ENCODE data around the gene WDR48.
"Not testable (repeated sequence)": the region's sequence is repeated elsewhere in the genome, so short reads cannot be mapped to it uniquely, and the experiment has no call there.

The WDR48 gene

DNA sequence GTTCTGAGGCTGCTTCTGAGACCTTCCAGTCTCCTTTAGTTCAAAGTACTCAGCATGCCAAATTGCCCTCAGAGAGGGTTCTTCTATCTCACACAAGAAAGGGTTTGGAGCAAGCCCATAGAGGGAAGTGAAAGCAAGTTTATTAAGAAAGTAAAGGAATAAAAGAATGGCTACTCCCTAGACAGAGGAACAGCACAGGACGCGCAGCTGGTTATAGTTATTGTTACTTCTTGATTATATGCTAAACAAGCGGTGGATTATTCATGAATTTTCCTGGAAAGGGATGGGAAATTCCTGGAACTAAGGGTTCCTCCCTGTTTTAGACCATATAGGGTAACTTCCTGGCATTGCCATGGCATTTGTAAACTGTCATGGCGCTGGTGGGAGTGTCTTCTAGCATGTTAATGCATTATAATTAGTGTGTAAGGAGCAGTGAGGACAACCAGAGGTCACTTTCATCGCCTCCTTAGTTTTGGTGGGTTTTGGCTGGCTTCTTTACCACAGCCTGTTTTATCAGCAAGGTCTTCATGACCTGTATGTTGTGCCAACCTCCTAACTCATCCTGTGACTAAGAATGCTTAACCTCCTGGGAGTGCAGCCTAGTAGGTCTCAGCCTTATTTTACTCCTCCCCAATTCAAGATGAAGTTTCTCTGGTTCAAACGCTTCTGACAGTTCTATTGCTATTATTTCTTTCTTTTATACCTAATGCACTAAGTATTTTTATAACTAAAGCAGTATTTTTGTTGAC, 26.4 kb upstream of the WDR48 start:
- Histone ChIP-seq H3K27me3 (ENCODE audit: control insufficient read depth, insufficient read depth, low read length) (no peaks in the 10 kb centered on the region), H3K36me3 (ENCODE audit: control insufficient read depth, low read depth, low read length) (no peaks in the 10 kb centered on the region), H3K9ac (ENCODE audit: low read length) (no peak overlapping the region), H3K4me1 (ENCODE audit: control insufficient read depth, low read depth, low read length) (no peaks in the 10 kb centered on the region), H3K4me3 (ENCODE audit: low read length) (no peak overlapping the region), H3K27ac (ENCODE audit: low read length) (no peak overlapping the region), H3K9me3 (ENCODE audit: control insufficient read depth, low read depth, low read length) (no peaks in the 10 kb centered on the region)

- Histone ChIP-seq H3K36me3 (ENCODE audit: control insufficient read depth, low read depth, low read length) (no peaks in the 10 kb centered on the region), H3K4me1 (ENCODE audit: control insufficient read depth, low read depth, low read length) (no peaks in the 10 kb centered on the region), H3K4me3 (ENCODE audit: low read length) (no peak overlapping the region), H3K27me3 (ENCODE audit: control insufficient read depth, insufficient read depth, low read length) (no peaks in the 10 kb centered on the region), H3K9me3 (ENCODE audit: control insufficient read depth, low read depth, low read length) (no peaks in the 10 kb centered on the region), H3K27ac (ENCODE audit: low read length) (no peak overlapping the region), H3K9ac (ENCODE audit: low read length) (no peak overlapping the region)
Observed at GRCh38 chr3:39028546-39028945, 23.3 kb upstream of the WDR48 start.

GRCh38 chr3:39029556-39029955, 22.3 kb upstream of the WDR48 start:
- Histone ChIP-seq H3K4me3 (ENCODE audit: low read length) (no peak overlapping the region), H3K9me3 (ENCODE audit: control insufficient read depth, low read depth, low read length) (no peaks in the 10 kb centered on the region), H3K9ac (ENCODE audit: low read length) (no peak overlapping the region), H3K27me3 (ENCODE audit: control insufficient read depth, insufficient read depth, low read length) (no peaks in the 10 kb centered on the region), H3K36me3 (ENCODE audit: control insufficient read depth, low read depth, low read length) (no peaks in the 10 kb centered on the region), H3K4me1 (ENCODE audit: control insufficient read depth, low read depth, low read length) (no peaks in the 10 kb centered on the region), H3K27ac (ENCODE audit: low read length) (no peak overlapping the region)

GRCh38 chr3:39038165-39038564, 13.7 kb upstream of the WDR48 start:
- Histone ChIP-seq H3K9ac (ENCODE audit: low read length) (no peak overlapping the region), H3K27me3 (ENCODE audit: control insufficient read depth, insufficient read depth, low read length) (no peaks in the 10 kb centered on the region), H3K4me3 (ENCODE audit: low read length) (no peak overlapping the region), H3K4me1 (ENCODE audit: control insufficient read depth, low read depth, low read length) (no peaks in the 10 kb centered on the region), H3K36me3 (ENCODE audit: control insufficient read depth, low read depth, low read length) (no peaks in the 10 kb centered on the region), H3K9me3 (ENCODE audit: control insufficient read depth, low read depth, low read length) (no peaks in the 10 kb centered on the region), H3K27ac (ENCODE audit: low read length) (no peak overlapping the region)

- H3K36me3 ChIP-seq (ENCODE audit: control insufficient read depth, low read depth, low read length) = no peaks in the 10 kb centered on the region
- no peaks in the 10 kb centered on the region for H3K9me3 ChIP-seq (ENCODE audit: control insufficient read depth, low read depth, low read length)
- H3K27me3 ChIP-seq (ENCODE audit: control insufficient read depth, insufficient read depth, low read length) = no peaks in the 10 kb centered on the region
- H3K4me3 ChIP-seq (ENCODE audit: low read length) = no peak overlapping the region
- no peak overlapping the region for H3K27ac ChIP-seq (ENCODE audit: low read length)
- peaks cover 7% of the 10 kb centered on the region for H3K4me1 ChIP-seq (ENCODE audit: control insufficient read depth, low read depth, low read length)
- no peak overlapping the region for H3K9ac ChIP-seq (ENCODE audit: low read length)
Observed at GRCh38 chr3:39050029-39050428, 1.8 kb upstream of the WDR48 start.

DNA sequence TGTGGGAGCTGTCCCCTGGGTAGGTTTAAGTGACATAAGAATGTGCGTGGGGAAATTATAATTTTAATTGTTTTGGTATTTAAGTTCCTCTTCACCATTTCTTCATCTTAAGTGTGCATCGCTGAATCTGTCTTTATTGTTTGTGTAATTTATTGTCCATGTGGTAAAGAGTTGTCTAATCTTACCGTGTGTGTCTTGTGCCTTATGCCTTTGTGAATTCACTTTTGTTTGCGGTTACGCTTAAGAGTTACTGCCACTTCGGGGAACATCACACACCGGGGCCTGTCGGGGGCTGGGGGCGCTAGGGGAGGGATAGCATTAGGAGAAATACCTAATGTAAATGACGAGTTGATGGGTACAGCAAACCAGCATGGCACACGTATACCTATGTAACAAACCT, 767 bp downstream of the WDR48 start:
- Histone ChIP-seq H3K4me1 (ENCODE audit: control insufficient read depth, low read depth, low read length) (peaks cover 7% of the 10 kb centered on the region), H3K27me3 (ENCODE audit: control insufficient read depth, insufficient read depth, low read length) (no peaks in the 10 kb centered on the region), H3K9me3 (ENCODE audit: control insufficient read depth, low read depth, low read length) (no peaks in the 10 kb centered on the region), H3K27ac (ENCODE audit: low read length) (peak overlapping the region; percentile 60), H3K36me3 (ENCODE audit: control insufficient read depth, low read depth, low read length) (no peaks in the 10 kb centered on the region), H3K4me3 (ENCODE audit: low read length) (peak overlapping the region; percentile 91), H3K9ac (ENCODE audit: low read length) (peak overlapping the region; percentile 91)

DNA sequence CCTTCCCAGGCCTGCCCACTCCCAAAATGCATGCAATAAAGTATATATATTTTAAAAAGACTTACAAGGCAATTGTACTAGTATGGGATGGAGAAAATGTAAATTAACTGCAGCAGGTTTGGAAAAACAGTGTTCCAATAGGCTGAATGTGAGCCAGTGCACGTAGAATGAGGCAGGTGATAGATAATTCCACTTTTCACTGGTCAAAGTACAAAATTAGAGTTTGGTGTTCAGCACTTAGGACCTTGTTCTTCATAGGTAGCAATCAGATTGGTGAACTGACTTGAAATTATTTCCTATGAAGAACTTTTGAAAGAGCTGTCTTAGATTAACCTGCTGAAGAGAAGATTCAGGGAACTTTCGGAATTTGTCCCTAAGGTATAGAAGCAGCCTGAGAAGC, 1.9 kb downstream of the WDR48 start:
- no peaks in the 10 kb centered on the region for H3K27me3 ChIP-seq (ENCODE audit: control insufficient read depth, insufficient read depth, low read length)
- no peak overlapping the region for H3K27ac ChIP-seq (ENCODE audit: low read length)
- no peaks in the 10 kb centered on the region for H3K9me3 ChIP-seq (ENCODE audit: control insufficient read depth, low read depth, low read length)
- H3K4me1 ChIP-seq (ENCODE audit: control insufficient read depth, low read depth, low read length) = peaks cover 7% of the 10 kb centered on the region
- no peak overlapping the region for H3K4me3 ChIP-seq (ENCODE audit: low read length)
- H3K36me3 ChIP-seq (ENCODE audit: control insufficient read depth, low read depth, low read length) = no peaks in the 10 kb centered on the region
- H3K9ac ChIP-seq (ENCODE audit: low read length) = no peak overlapping the region

- no peaks in the 10 kb centered on the region for H3K9me3 ChIP-seq (ENCODE audit: control insufficient read depth, low read depth, low read length)
- H3K36me3 ChIP-seq (ENCODE audit: control insufficient read depth, low read depth, low read length) = no peaks in the 10 kb centered on the region
- peaks cover 7% of the 10 kb centered on the region for H3K4me1 ChIP-seq (ENCODE audit: control insufficient read depth, low read depth, low read length)
- no peak overlapping the region for H3K4me3 ChIP-seq (ENCODE audit: low read length)
- H3K9ac ChIP-seq (ENCODE audit: low read length) = no peak overlapping the region
- H3K27me3 ChIP-seq (ENCODE audit: control insufficient read depth, insufficient read depth, low read length) = no peaks in the 10 kb centered on the region
- no peak overlapping the region for H3K27ac ChIP-seq (ENCODE audit: low read length)
Observed at GRCh38 chr3:39056151-39056550, 4.3 kb downstream of the WDR48 start.

- not testable (repeated sequence) for H3K36me3 ChIP-seq (ENCODE audit: control insufficient read depth, low read depth, low read length); H3K9ac ChIP-seq (ENCODE audit: low read length); H3K4me1 ChIP-seq (ENCODE audit: control insufficient read depth, low read depth, low read length); H3K9me3 ChIP-seq (ENCODE audit: control insufficient read depth, low read depth, low read length); H3K27me3 ChIP-seq (ENCODE audit: control insufficient read depth, insufficient read depth, low read length); H3K27ac ChIP-seq (ENCODE audit: low read length); H3K4me3 ChIP-seq (ENCODE audit: low read length)
Observed at GRCh38 chr3:39061228-39061627, 9.4 kb downstream of the WDR48 start.

DNA sequence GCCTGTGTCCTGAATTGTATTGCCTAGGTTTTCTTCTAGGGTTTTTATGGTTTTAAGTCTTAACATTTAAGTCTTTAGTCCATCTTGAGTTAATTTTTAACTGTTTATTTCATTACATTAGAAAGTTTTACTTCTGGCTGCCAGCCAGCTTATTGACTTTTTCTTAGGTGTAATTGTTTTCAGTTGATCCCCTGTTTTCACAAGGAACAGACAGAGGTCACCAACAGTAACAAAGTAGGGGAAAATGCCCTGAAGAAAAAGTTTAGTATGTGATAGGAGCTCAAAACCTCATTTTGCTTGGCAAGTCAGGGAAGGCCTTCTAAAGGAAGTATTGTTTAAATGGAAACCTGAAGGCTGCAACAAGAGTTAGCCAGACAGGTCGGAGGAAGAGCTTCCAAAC, 10.4 kb downstream of the WDR48 start:
- no peak overlapping the region for H3K9ac ChIP-seq (ENCODE audit: low read length)
- no peaks in the 10 kb centered on the region for H3K27me3 ChIP-seq (ENCODE audit: control insufficient read depth, insufficient read depth, low read length)
- no peak overlapping the region for H3K4me3 ChIP-seq (ENCODE audit: low read length)
- H3K27ac ChIP-seq (ENCODE audit: low read length) = no peak overlapping the region
- H3K9me3 ChIP-seq (ENCODE audit: control insufficient read depth, low read depth, low read length) = no peaks in the 10 kb centered on the region
- H3K36me3 ChIP-seq (ENCODE audit: control insufficient read depth, low read depth, low read length) = peaks cover 7% of the 10 kb centered on the region
- no peaks in the 10 kb centered on the region for H3K4me1 ChIP-seq (ENCODE audit: control insufficient read depth, low read depth, low read length)

- no peak overlapping the region for H3K4me3 ChIP-seq (ENCODE audit: low read length)
- H3K27ac ChIP-seq (ENCODE audit: low read length) = no peak overlapping the region
- no peaks in the 10 kb centered on the region for H3K27me3 ChIP-seq (ENCODE audit: control insufficient read depth, insufficient read depth, low read length)
- H3K36me3 ChIP-seq (ENCODE audit: control insufficient read depth, low read depth, low read length) = peaks cover 11% of the 10 kb centered on the region
- H3K9me3 ChIP-seq (ENCODE audit: control insufficient read depth, low read depth, low read length) = no peaks in the 10 kb centered on the region
- no peak overlapping the region for H3K9ac ChIP-seq (ENCODE audit: low read length)
- H3K4me1 ChIP-seq (ENCODE audit: control insufficient read depth, low read depth, low read length) = no peaks in the 10 kb centered on the region
Observed at GRCh38 chr3:39063143-39063542, 11.3 kb downstream of the WDR48 start.

DNA sequence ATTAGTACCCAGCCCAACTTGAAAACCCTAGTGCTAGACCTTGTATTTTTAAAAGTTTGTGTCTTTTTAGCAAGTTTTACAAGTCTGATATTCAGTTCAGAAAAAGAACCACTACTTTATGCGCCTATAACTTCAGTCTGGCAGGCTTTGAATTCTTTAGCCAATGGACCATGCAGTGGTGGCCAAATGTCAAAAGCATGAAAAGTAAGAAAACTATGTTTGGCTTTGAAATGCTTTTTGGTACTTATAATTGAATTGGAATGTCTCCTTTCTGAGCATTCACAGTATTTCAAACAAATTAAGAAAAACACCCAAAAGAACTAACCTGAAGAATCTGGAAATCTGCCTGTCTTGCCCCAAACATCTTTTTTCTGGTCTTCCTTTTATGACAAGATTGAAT, 12.8 kb downstream of the WDR48 start:
- Histone ChIP-seq H3K9me3 (ENCODE audit: control insufficient read depth, low read depth, low read length) (no peaks in the 10 kb centered on the region), H3K9ac (ENCODE audit: low read length) (no peak overlapping the region), H3K27ac (ENCODE audit: low read length) (no peak overlapping the region), H3K4me1 (ENCODE audit: control insufficient read depth, low read depth, low read length) (no peaks in the 10 kb centered on the region), H3K27me3 (ENCODE audit: control insufficient read depth, insufficient read depth, low read length) (no peaks in the 10 kb centered on the region), H3K4me3 (ENCODE audit: low read length) (no peak overlapping the region), H3K36me3 (ENCODE audit: control insufficient read depth, low read depth, low read length) (peaks cover 16% of the 10 kb centered on the region)

All from iPS-18a (cell line).